ENCODE data around the gene MECP2. TPM values are rescaled to one million over a fixed set of nuclear protein-coding genes. Genes with fewer than 3 reads are reported as not detected.

Gene MECP2
- total RNA-seq, 2 experiments from 2014 or later: 63.7 to 65.1 TPM

- ChIA-PET POLR2A (interaction anchor here (1.0 kb wide), 1 partner anchor 35 kb away, joined by 5 read pairs; no protein-coding TSS in a partner anchor), CTCF (interaction anchor here (1.7 kb wide), 1 partner anchor 11 kb away, joined by 4 read pairs; no protein-coding TSS in a partner anchor)
- DNase-seq: no peak
- Mint-ChIP-seq H3K4me1 (ENCODE audit: low read depth) (peaks cover 44% of the 10 kb centered on the region), H3K27ac (no peak overlapping the region), H3K27me3 (no peaks in the 10 kb centered on the region), H3K36me3 (ENCODE audit: low read depth) (peaks cover 23% of the 10 kb centered on the region), H3K9me3 (no peaks in the 10 kb centered on the region), H3K4me3 (no peak overlapping the region)
- no peak for TF ChIP-seq CTCF (IDR thresholded peaks at IDR 0.05)
- ATAC-seq: no peak
- intact Hi-C loops (cut with micrococcal nuclease): no loop called here
Observed at GRCh38 chrX:154038656-154039055, 58.9 kb downstream of the MECP2 start.

- CTCF ChIA-PET: interaction anchor here (0.7 to 1.7 kb wide), 2 partner anchors 11 kb away, joined by 4 read pairs; no protein-coding TSS in a partner anchor
- intact Hi-C loops (cut with micrococcal nuclease): no loop called here
- Mint-ChIP-seq H3K4me3 (no peak overlapping the region), H3K9me3 (no peaks in the 10 kb centered on the region), H3K27ac (no peak overlapping the region), H3K4me1 (ENCODE audit: low read depth) (peaks cover 40% of the 10 kb centered on the region), H3K27me3 (no peaks in the 10 kb centered on the region), H3K36me3 (ENCODE audit: low read depth) (peaks cover 24% of the 10 kb centered on the region)
- DNase-seq (no peak), ATAC-seq (no peak)
- no peak for TF ChIP-seq CTCF (IDR thresholded peaks at IDR 0.05)
- POLR2A ChIA-PET: no interaction called here
Observed at GRCh38 chrX:154037754-154038153, 59.8 kb downstream of the MECP2 start.

- H3K4me1 Mint-ChIP-seq (ENCODE audit: low read depth): peaks cover 30% of the 10 kb centered on the region
- ChIA-PET POLR2A (interaction anchor here (0.8 to 0.9 kb wide), 2 partner anchors 17 to 55 kb away, joined by 3 read pairs; partner anchors contain the start of gene IRAK1), CTCF (interaction anchor here (0.9 to 1.0 kb wide), 3 partner anchors 11 to 89 kb away, joined by 3 read pairs; no protein-coding TSS in a partner anchor)
- H3K36me3 Mint-ChIP-seq (ENCODE audit: low read depth): peaks cover 29% of the 10 kb centered on the region
- peak; percentile 74 for ATAC-seq
- no peak for TF ChIP-seq CTCF (IDR thresholded peaks at IDR 0.05)
- no peak overlapping the region for H3K4me3 Mint-ChIP-seq
- H3K27me3 Mint-ChIP-seq: no peaks in the 10 kb centered on the region
- peak overlapping the region; percentile 22 for H3K27ac Mint-ChIP-seq
- intact Hi-C loops (cut with micrococcal nuclease): no loop called here
- no peaks in the 10 kb centered on the region for H3K9me3 Mint-ChIP-seq
- peak; percentile 44 for DNase-seq
Observed at GRCh38 chrX:154036513-154036912, 61.0 kb downstream of the MECP2 start.

- H3K9me3 Mint-ChIP-seq: no peaks in the 10 kb centered on the region
- intact Hi-C loops (cut with micrococcal nuclease): no loop called here
- ATAC-seq (no peak), DNase-seq (no peak)
- no peaks in the 10 kb centered on the region for H3K27me3 Mint-ChIP-seq
- ChIA-PET CTCF (no interaction called here), POLR2A (no interaction called here)
- no peak for TF ChIP-seq CTCF (IDR thresholded peaks at IDR 0.05)
- H3K27ac Mint-ChIP-seq: no peak overlapping the region
- peaks cover 14% of the 10 kb centered on the region for H3K36me3 Mint-ChIP-seq (ENCODE audit: low read depth)
- H3K4me3 Mint-ChIP-seq: no peak overlapping the region
- H3K4me1 Mint-ChIP-seq (ENCODE audit: low read depth): peaks cover 12% of the 10 kb centered on the region
Observed at GRCh38 chrX:154033848-154034247, 63.7 kb downstream of the MECP2 start.

- intact Hi-C loops (cut with micrococcal nuclease): no loop called here
- no peak for TF ChIP-seq CTCF (IDR thresholded peaks at IDR 0.05)
- Mint-ChIP-seq H3K36me3 (ENCODE audit: low read depth) (peaks cover 13% of the 10 kb centered on the region), H3K4me3 (no peak overlapping the region), H3K4me1 (ENCODE audit: low read depth) (peaks cover 7% of the 10 kb centered on the region), H3K9me3 (no peaks in the 10 kb centered on the region), H3K27me3 (no peaks in the 10 kb centered on the region), H3K27ac (no peak overlapping the region)
- ChIA-PET POLR2A (no interaction called here), CTCF (no interaction called here)
- ATAC-seq (no peak), DNase-seq (no peak)
Observed at GRCh38 chrX:154032653-154033052, 64.9 kb downstream of the MECP2 start.
